ENCODE measurements around the gene SETMAR.
"Not testable (repeated sequence)": the region's sequence is repeated elsewhere in the genome, so short reads cannot be mapped to it uniquely, and the experiment has no call there.

SETMAR gene

DNA sequence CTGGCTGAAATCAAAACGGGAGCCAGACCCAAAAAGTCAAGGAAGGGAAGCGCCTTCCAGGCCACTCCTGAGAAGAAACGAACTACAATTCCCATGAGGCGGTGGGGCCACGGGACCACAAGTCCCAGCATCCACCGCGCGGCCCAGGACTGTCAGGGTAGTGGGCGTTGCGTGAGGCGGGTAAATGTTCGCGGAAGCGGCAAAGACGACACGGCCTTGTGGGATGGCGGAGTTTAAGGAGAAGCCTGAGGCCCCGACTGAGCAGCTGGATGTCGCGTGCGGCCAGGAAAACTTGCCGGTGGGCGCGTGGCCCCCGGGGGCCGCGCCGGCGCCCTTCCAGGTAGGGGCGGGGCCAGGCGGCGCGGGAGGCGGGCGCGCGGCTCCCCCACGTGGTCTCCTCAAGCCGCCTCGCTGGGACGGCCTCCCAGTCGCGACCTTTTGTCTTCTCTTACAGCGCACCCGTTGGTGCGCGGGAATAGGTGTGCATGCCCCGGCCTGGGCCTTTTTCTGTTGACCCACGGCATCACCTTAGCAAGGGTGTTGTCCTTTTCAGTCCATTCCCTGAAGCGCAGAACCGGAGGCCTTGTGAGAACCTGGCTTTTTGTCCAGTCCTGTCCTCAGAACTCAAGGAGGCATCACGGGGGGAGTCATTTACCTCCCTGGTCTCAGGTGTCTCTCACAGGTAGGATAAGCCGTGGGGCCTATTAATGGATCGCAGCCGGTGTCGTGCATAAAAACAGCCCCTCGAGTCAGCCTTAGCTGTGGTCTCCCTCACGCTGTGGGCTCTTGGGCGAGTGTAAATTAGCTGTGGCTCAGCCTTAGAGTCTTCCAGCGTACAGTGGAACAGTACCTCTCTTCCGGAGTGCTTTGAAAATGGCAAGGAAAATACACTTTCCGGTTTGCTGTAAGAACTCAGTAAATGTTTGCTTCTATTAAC is at the start of gene SETMAR:
TSS of gene SETMAR (plus strand) at position 183 of the 937 bp plus-strand sequence. CDS start at position 185, 2 bp downstream.
- DNase-seq, result peak; percentile 91

DNA sequence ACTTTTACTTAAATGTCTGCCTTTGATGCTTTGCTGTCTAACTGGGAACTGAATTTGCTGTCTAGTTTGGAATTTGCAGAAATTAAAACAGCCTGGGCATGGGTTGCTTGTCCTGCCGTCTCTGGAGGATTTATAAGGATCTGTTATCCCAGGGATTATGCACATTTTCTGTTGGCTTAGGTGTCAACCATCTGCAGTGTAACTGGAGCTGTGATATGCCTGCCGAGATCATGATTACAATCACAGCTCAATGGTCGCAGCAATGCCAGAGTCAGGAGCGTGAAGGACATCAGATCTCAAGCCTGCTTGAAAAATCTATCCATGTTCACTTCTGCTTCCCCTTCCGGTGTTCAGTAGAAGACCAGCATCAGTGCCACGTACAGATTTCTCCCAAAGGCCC is 41.8 kb upstream of the SETMAR start:
- DNase-seq, result no peak

DNA sequence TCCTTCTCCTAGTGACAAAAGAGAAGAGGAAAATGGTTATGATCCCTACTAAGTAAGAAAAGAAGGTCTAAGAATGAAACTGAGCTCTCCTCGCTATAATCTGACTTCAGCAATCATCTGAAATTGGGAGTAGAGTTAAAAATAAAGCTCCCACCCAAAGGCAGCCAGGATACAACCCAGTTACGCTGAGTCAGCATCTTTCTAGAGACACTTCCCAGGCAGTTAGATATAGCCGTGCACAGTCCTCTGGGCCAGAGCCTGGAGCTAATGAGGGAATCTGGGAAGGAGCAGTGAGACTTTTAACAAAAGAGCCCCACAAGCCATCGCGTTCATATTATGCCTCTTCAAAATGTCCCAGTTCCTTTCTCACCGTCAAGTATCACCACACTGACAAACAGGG is 39.1 kb upstream of the SETMAR start:
- no peak for DNase-seq

- no peak for DNase-seq
Measured at GRCh38 chr3:4270720-4271119, 32.4 kb upstream of the SETMAR start.

GRCh38 chr3:4271834-4272233 is 31.3 kb upstream of the SETMAR start:
- no peak for DNase-seq

- DNase-seq, result no peak
Measured at GRCh38 chr3:4279516-4280105, 23.6 kb upstream of the SETMAR start.

GRCh38 chr3:4281991-4282390 is 21.2 kb upstream of the SETMAR start:
- DNase-seq, result no peak

- DNase-seq, result no peak
Measured at GRCh38 chr3:4284865-4285264, 18.3 kb upstream of the SETMAR start.

GRCh38 chr3:4289044-4289443 is 14.1 kb upstream of the SETMAR start:
- DNase-seq, result no peak

DNA sequence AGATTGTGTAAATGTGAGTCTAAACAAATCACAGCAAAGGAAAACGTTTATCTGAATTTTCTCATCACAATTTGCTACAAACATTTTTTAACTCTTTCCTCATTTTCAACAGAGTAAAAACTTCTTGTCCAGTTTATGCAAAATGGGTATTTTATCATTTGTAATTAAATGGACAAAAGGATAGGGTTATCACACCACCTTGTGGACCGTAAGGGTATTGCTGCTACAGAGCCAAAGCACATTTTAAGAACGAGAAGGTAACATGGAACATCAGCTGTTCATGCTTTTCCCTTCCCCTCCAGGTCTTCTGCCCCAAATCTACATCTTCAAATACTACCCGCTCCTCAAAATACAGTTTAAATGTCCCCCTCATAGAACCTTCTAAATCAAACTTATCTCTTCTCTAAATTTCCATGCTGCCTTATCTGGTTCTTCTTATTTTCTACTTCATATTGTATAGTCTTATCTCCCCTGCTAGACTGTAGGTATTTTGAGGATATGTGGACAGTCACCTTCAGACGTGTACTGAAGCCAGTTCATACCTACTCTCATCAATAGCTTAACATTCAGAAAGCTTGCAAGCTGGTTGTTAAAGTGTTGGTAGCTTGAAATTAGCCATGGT is 12.8 kb upstream of the SETMAR start:
- no peak for DNase-seq

- no peak for DNase-seq
Measured at GRCh38 chr3:4292301-4292700, 10.9 kb upstream of the SETMAR start.

- DNase-seq, result no peak
Measured at GRCh38 chr3:4294616-4295327, 8.4 kb upstream of the SETMAR start.

DNA sequence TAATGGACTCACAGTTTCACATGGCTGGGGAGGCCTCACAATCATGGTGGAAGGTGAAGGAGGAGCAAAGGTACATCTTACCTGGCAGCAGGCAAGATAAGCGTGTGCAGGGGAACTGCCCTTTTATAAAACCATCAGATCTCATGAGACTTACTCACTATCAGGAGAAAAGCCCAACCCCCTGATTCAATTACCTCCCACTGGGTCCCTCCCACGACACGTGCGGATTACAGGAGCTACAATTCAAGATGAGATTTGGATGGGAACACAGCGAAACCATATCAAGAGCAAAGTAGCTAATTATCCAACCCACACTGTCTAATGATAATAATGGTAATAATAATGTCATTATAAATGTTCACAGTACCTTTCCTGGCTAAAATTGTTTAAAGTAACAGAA is 6.7 kb upstream of the SETMAR start:
- not testable (repeated sequence) for DNase-seq

GRCh38 chr3:4297486-4297885 is 5.7 kb upstream of the SETMAR start:
- no peak for DNase-seq

GRCh38 chr3:4302747-4303146 is 422 bp upstream of the SETMAR start:
- DNase-seq, result no peak

- DNase-seq, result not testable (repeated sequence)
Measured at GRCh38 chr3:4305210-4305609, 2.0 kb downstream of the SETMAR start.

DNA sequence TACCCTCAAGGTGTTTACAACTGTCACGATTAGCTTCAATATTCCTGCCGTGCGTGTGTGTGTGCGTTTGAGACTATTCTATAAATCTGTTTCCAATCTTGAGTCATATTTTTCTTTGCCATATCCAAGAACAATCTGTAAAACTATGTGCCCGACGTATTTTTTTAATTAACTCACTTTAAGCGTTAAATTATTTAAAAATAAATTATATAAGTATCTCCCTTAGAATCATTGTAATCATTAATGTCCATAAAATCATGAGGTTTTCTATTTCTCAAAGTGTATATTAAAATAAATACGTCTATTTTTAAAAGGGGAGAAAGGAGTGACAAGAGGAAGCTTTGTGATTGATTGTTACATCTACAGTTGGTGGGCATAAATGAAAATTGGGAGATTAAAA is 2.9 kb downstream of the SETMAR start:
- DNase-seq, result no peak

GRCh38 chr3:4306860-4307259 is 3.7 kb downstream of the SETMAR start:
- no peak for DNase-seq

DNA sequence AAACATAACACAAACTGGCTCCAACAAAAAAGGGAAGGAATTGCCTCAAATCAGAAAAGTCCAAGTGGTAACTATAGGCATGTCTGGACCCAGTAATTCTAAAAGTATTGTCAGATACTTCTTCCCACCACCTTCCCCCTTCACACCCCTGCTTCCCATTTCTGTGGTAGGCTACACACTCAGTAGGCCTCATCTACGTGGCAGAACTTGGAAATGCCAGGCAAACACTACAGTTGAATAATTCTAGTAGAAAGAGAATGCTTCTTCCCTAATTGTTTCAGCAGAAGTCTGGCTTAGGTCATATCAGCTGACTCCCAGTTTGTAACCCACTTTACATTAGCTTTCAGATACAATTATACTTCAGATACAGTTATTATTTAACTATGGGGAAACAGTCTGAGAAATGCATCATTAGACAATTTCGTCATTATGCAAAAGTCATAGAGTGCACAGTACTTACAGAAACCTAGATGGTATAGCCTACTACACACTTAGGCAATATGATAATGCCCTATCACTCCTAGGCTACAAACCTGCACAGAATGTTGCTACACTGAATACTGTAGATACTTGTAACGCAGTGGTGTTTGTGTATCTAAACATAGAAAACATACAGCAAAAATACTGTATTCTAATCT is 6.4 kb downstream of the SETMAR start:
- no peak for DNase-seq

DNA sequence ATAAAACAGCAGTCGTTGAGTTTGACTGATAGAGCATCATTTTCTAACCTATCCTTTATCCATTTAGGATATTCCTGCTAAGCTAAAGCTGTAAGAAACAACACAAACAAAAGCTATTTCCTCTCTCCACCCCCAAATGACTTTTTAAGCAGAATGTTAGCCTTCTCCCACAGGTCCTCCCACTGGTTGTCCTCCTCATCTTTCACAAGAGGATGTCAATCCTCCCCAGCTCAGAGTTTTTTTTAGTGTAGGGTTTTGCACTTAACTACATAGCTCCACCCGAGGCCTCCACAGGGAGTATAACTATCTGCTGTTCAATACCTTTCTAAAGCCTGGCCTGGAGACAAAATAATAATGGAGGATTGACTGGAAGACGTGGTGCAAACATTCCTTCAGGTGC is 7.8 kb downstream of the SETMAR start:
- DNase-seq, result no peak

GRCh38 chr3:4311496-4311895 is 8.3 kb downstream of the SETMAR start:
- DNase-seq, result no peak

- DNase-seq, result no peak
Measured at GRCh38 chr3:4313606-4314293, 10.6 kb downstream of the SETMAR start.

All from islet precursor cell (in vitro differentiated cells).